IMR-90 (cell line): Measurements from ENCODE around the gene EDEM1. TPM values are rescaled to one million over a fixed set of nuclear protein-coding genes. Genes with fewer than 3 reads are reported as not detected.

Source experiments
- ATAC-seq: fragments of 200-7000 bp; cut with Tn5 transposase; 2 replicates; pipeline ENCODE4 v1.9.1; 2020; ENCODE audit warnings: low read depth, mild to moderate bottlenecking, moderate library complexity
- BruUV-seq: library from RNA; stranded (reverse); fragments of 400-500 nt; replicated peaks from 2 replicates; lab custom pipeline; 2021; lab: Mats Ljungman, UMichigan
- CTCF ChIA-PET: fragments of 300-600 bp; formaldehyde crosslinking; extraction: SDS; loops from one replicate; lab custom pipeline; 2021; ENCODE audit warnings: antibody characterized with exemption; lab: Yijun Ruan, JAX
- POLR2A ChIA-PET: fragments of 300-600 bp; sonication (Branson Sonifier 250); formaldehyde crosslinking; loops from one replicate; lab custom pipeline; 2022; ENCODE audit warnings: antibody characterized with exemption; ENCODE audit not compliant: unreplicated experiment; lab: Charles Lee
- DNase-seq: peaks from one replicate; pipeline ENCODE4 v3.0.0; 2013
- H2AFZ ChIP-seq: replicated peaks from 2 replicates; pipeline ENCODE3; 2013; ENCODE audit warnings: low read length, mild to moderate bottlenecking; ENCODE audit not compliant: poor library complexity
- H2AK5ac ChIP-seq: 2 replicates; pipeline ENCODE4 v1.6.1; 2013; ENCODE audit warnings: low read depth, low read length, inconsistent platforms
- H2AK9ac ChIP-seq: replicated peaks from 2 replicates; pipeline ENCODE3; 2013; ENCODE audit warnings: mild to moderate bottlenecking, low read depth, low read length, moderate library complexity; ENCODE audit not compliant: poor library complexity
- H2BK120ac ChIP-seq: 2 replicates; pipeline ENCODE4 v1.6.1; 2013; ENCODE audit warnings: low read depth, low read length, inconsistent platforms
- H2BK15ac ChIP-seq: 3 replicates; pipeline ENCODE4 v1.6.1; 2013; ENCODE audit warnings: low read depth, low read length, inconsistent platforms
- H2BK20ac ChIP-seq: 2 replicates; pipeline ENCODE4 v1.6.1; 2013; ENCODE audit warnings: low read depth, mild to moderate bottlenecking, inconsistent platforms, low read length, moderate library complexity
- H2BK5ac ChIP-seq: 2 replicates; pipeline ENCODE4 v1.6.1; 2013; ENCODE audit warnings: mild to moderate bottlenecking, low read depth, low read length, inconsistent platforms; ENCODE audit not compliant: poor library complexity, severe bottlenecking
- H3K14ac ChIP-seq: replicated peaks from 2 replicates; pipeline ENCODE4 v1.6.1; 2013; ENCODE audit warnings: low read depth, low read length, inconsistent platforms
- H3K18ac ChIP-seq: 2 replicates; pipeline ENCODE4 v1.6.1; 2013; ENCODE audit warnings: low read depth, low read length, control low read depth
- H3K23ac ChIP-seq: 2 replicates; pipeline ENCODE4 v1.6.1; 2013; ENCODE audit warnings: low read depth, low read length, inconsistent platforms
- H3K27ac ChIP-seq: 2 replicates; pipeline ENCODE4 v1.5.1; 2013; ENCODE audit warnings: mild to moderate bottlenecking, control low read depth, low read length; ENCODE audit not compliant: insufficient read depth
- H3K27me3 ChIP-seq: 2 replicates; pipeline ENCODE4 v1.6.1; 2013; ENCODE audit warnings: low read length; ENCODE audit not compliant: control insufficient read depth, insufficient read depth
- H3K36me3 ChIP-seq: 2 replicates; pipeline ENCODE4 v1.6.1; 2013; ENCODE audit warnings: low read length, mixed read lengths; ENCODE audit not compliant: control insufficient read depth, insufficient read depth
- H3K4ac ChIP-seq: 2 replicates; pipeline ENCODE4 v1.6.1; 2013; ENCODE audit warnings: low read depth, low read length, inconsistent platforms
- H3K4me1 ChIP-seq: 2 replicates; pipeline ENCODE4 v1.6.1; 2013; ENCODE audit warnings: low read length, mixed read lengths; ENCODE audit not compliant: control insufficient read depth, insufficient read depth
- H3K4me2 ChIP-seq: 2 replicates; pipeline ENCODE4 v1.6.1; 2013; ENCODE audit warnings: low read depth, mild to moderate bottlenecking, control low read depth, low read length, moderate library complexity
- H3K4me3 ChIP-seq: 2 replicates; pipeline ENCODE4 v1.5.1; 2013; ENCODE audit warnings: low read depth, mild to moderate bottlenecking, control low read depth, low read length, moderate library complexity; ENCODE audit not compliant: insufficient read depth
- H3K56ac ChIP-seq: 2 replicates; pipeline ENCODE4 v1.6.1; 2013; ENCODE audit warnings: low read length, inconsistent platforms; ENCODE audit not compliant: insufficient read depth; ENCODE audit errors: extremely low read depth
- H3K79me1 ChIP-seq, 2 experiments: 2 replicates each; pipeline ENCODE4 v1.6.1; 2013; ENCODE audit warnings: low read length in 2 of 2, inconsistent platforms in 1 of 2, low read depth in 1 of 2
- H3K9ac ChIP-seq: 2 replicates; pipeline ENCODE4 v1.6.1; 2013; ENCODE audit warnings: low read depth, low read length, control low read depth
- H3K9me1 ChIP-seq: 2 replicates; pipeline ENCODE4 v1.6.1; 2013; ENCODE audit warnings: low read length, inconsistent platforms; ENCODE audit not compliant: insufficient read depth
- H3K9me3 ChIP-seq: 2 replicates; pipeline ENCODE4 v1.6.1; 2013; ENCODE audit warnings: low read length; ENCODE audit not compliant: control insufficient read depth, insufficient read depth
- H4K20me1 ChIP-seq: 2 replicates; pipeline ENCODE4 v1.6.1; 2013; ENCODE audit warnings: low read length, inconsistent platforms; ENCODE audit not compliant: insufficient read depth
- H4K5ac ChIP-seq: 2 replicates; pipeline ENCODE4 v1.6.1; 2013; ENCODE audit warnings: mild to moderate bottlenecking, low read depth, low read length, control low read depth
- H4K8ac ChIP-seq, 2 experiments: 2 replicates each; pipeline ENCODE4 v1.6.1; 2013; ENCODE audit warnings: low read depth in 2 of 2, low read length in 2 of 2, control low read depth in 1 of 2, inconsistent platforms in 1 of 2
- H4K91ac ChIP-seq: 2 replicates; pipeline ENCODE4 v1.6.1; 2013; ENCODE audit warnings: low read depth, low read length, inconsistent platforms; ENCODE audit not compliant: insufficient read depth
- CEBPB ChIP-seq: IDR thresholded peaks from 2 replicates; pipeline ENCODE4 v1.6.1; 2012; ENCODE audit warnings: low read depth, low read length, improper control_type of control experiment
- MAFK ChIP-seq: IDR thresholded peaks from 2 replicates; pipeline ENCODE4 v1.6.1; 2012; ENCODE audit warnings: low read depth, low read length, improper control_type of control experiment
- NFE2L2 ChIP-seq: fragments of 150-350 bp; IDR thresholded peaks from 2 replicates; pipeline ENCODE4 v1.6.1; 2016; ENCODE audit warnings: low read depth, mild to moderate bottlenecking, low read length
- WGBS, 2 experiments: methylation state at CpG; one replicate each; pipeline versions ENCODE4 v1.1.5 to v1.1.7; 2013; ENCODE audit warnings: missing lambda C conversion rate in 2 of 2; ENCODE audit not compliant: insufficient read length in 1 of 2; ENCODE audit errors: extremely low coverage in 2 of 2; 5-methylcytosine and 5-hydroxymethylcytosine counted together
- dilution Hi-C: fragments of 300-500 bp; cut with HindIII; formaldehyde crosslinking; loops from one replicate; pipeline ENCODE4 v1.14.3; 2018; ENCODE audit warnings: low sequenced_read_pairs; ENCODE audit not compliant: unreplicated experiment
- in situ Hi-C: fragments of 300-500 bp; cut with MboI; formaldehyde crosslinking; loops from 3 replicates; pipeline ENCODE4 v1.14.3; 2019; ENCODE audit warnings: low sequenced_read_pairs, inconsistent platforms, mixed read lengths
- intact Hi-C: fragments of 100-400 bp; cut with micrococcal nuclease; formaldehyde crosslinking; loops from 2 replicates; pipeline ENCODE4 v1.10.0; 2022
- polyA plus RNA-seq, 3 experiments: library from polyadenylated mRNA; depleted of rRNA; stranded (reverse); fragments of >200 nt; gene quantifications; 2 replicates each; pipeline ENCODE4 v1.2.3, GENCODE V29; 2012; ENCODE audit warnings: low replicate concordance in 1 of 3
- total RNA-seq: library from RNA; depleted of rRNA; stranded (reverse); fragments of >200 nt; gene quantifications from 2 replicates; pipeline ENCODE4 v1.2.3, GENCODE V29; 2012
- TF ChIP-seq, protein P1 (sequence below): conservative IDR thresholded peaks from 2 replicates; pipeline ENCODE4 v1.5.1; 2012; ENCODE audit warnings: mild to moderate bottlenecking, low read depth, low read length, improper control_type of control experiment

EDEM1 gene
- total and polyA plus RNA-seq, 2 of the 4 experiments (the other 2 are of a cell fraction), result 23.5 to 27.0 TPM

DNA sequence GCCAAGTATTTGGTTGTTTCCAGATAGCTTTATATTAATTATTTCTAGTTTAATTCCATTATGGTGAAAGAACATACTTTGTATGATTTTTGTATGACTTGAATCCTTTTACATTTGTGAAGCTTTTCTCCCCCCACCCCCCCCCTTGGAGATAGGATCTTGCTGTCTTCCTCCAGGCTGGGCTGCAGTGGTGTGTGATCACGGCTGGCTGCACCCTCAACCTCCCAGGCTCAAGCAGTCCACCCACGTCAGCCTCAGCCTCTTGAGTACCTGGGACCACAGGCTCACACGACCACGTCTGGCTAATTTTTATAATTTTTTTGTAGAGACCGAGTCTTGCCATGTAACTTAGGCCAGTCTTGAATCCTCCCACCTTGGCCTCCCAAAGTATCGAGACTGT is 35.9 kb upstream of the EDEM1 start:
- no peak overlapping the region for H2BK15ac ChIP-seq
- no peaks in the 10 kb centered on the region for H3K9me3 ChIP-seq
- H3K14ac ChIP-seq, result no peak overlapping the region
- no peak overlapping the region for H3K4ac ChIP-seq
- no peak overlapping the region for H2AK5ac ChIP-seq
- H2BK5ac ChIP-seq, result no peak overlapping the region
- intact Hi-C loops, result no loop called here
- no peak overlapping the region for H3K4me2 ChIP-seq
- no peak overlapping the region for H3K23ac ChIP-seq
- H3K36me3 ChIP-seq, result no peaks in the 10 kb centered on the region
- dilution Hi-C loops, result no loop called here
- peaks cover 54% of the 10 kb centered on the region for H4K20me1 ChIP-seq
- no peak overlapping the region for H2AFZ ChIP-seq
- ChIA-PET CTCF (no interaction called here), POLR2A (no interaction called here)
- no peak overlapping the region for H2BK120ac ChIP-seq
- H3K27me3 ChIP-seq, result no peaks in the 10 kb centered on the region
- H3K4me1 ChIP-seq, result no peaks in the 10 kb centered on the region
- no peak overlapping the region for H3K18ac ChIP-seq
- in situ Hi-C loops, result no loop called here
- H3K9me1 ChIP-seq, result 0 out of 2 replicates have a peak, but pooled peaks cover 3% of the 10 kb centered on the region
- DNase-seq, result no peak
- WGBS, 2 experiments, result 94% methylated on average over 3 of the region's 6 CpGs; no CpG with 5 or more reads in 1 of the 2 experiments
- H4K8ac ChIP-seq, result no peak overlapping the region
- no peak for ATAC-seq
- H4K5ac ChIP-seq, result no peak overlapping the region
- no TSS peak for BruUV-seq
- H3K56ac ChIP-seq, result no peak overlapping the region
- H2AK9ac ChIP-seq, result no peak overlapping the region
- H2BK20ac ChIP-seq, result no peak overlapping the region
- no peak overlapping the region for H3K27ac ChIP-seq
- TF ChIP-seq, protein P1, sequence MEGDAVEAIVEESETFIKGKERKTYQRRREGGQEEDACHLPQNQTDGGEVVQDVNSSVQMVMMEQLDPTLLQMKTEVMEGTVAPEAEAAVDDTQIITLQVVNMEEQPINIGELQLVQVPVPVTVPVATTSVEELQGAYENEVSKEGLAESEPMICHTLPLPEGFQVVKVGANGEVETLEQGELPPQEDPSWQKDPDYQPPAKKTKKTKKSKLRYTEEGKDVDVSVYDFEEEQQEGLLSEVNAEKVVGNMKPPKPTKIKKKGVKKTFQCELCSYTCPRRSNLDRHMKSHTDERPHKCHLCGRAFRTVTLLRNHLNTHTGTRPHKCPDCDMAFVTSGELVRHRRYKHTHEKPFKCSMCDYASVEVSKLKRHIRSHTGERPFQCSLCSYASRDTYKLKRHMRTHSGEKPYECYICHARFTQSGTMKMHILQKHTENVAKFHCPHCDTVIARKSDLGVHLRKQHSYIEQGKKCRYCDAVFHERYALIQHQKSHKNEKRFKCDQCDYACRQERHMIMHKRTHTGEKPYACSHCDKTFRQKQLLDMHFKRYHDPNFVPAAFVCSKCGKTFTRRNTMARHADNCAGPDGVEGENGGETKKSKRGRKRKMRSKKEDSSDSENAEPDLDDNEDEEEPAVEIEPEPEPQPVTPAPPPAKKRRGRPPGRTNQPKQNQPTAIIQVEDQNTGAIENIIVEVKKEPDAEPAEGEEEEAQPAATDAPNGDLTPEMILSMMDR, result no peak
- TF ChIP-seq MAFK (no peak), CEBPB (no peak), NFE2L2 (no peak)
- no peak overlapping the region for H3K9ac ChIP-seq
- peaks cover 27 to 59% of the 10 kb centered on the region in 2 experiments for H3K79me1 ChIP-seq
- no peak overlapping the region for H4K91ac ChIP-seq
- H3K4me3 ChIP-seq, result no peak overlapping the region
